T-cell (primary cell): ENCODE data around the gene MAP4K4. TPM values are rescaled to one million over a fixed set of nuclear protein-coding genes. Genes with fewer than 3 reads are reported as not detected.
"Not testable (repeated sequence)": the region's sequence is repeated elsewhere in the genome, so short reads cannot be mapped to it uniquely, and the experiment has no call there.

Experiments
- ATAC-seq, 4 experiments: fragments of 200-7000 bp in 3 of 4; fragments of 150-1000 bp in 1 of 4; cut with Tn5 transposase; replicated peaks in 1 of 4; 1 replicate in 3 of 4; 2 replicates in 1 of 4; pipeline ENCODE4 v1.10.0; 2021; ENCODE audit warnings: moderate library complexity in 3 of 4, mild to moderate bottlenecking in 2 of 4, moderate number of reproducible peaks in 1 of 4
- CTCF ChIA-PET, 2 donors: fragments of 300-600 bp; sonication (Branson Sonifier 250); formaldehyde crosslinking; loops; one replicate each; lab custom pipeline; 2022; ENCODE audit warnings: antibody characterized with exemption in 2 of 2; lab: Charles Lee
- POLR2A ChIA-PET, 2 donors: fragments of 300-600 bp; sonication (Branson Sonifier 250); formaldehyde crosslinking; loops; one replicate each; lab custom pipeline; 2022; ENCODE audit warnings: antibody characterized with exemption in 2 of 2; lab: Charles Lee
- DNase-seq, 35 experiments: peaks; one replicate each; pipeline versions ENCODE4 v3.0.0 to v3.0.0-alpha.2; 2013 to 2023
- H3K27ac ChIP-seq: one replicate; pipeline ENCODE4 v1.5.1; 2013; ENCODE audit warnings: low read length
- H3K27me3 ChIP-seq, 2 experiments: replicated peaks in 1 of 2; 1 replicate in 1 of 2; 2 replicates in 1 of 2; pipeline versions ENCODE4 v1.6.1 to v1.7.0; 2013; ENCODE audit warnings: low read length in 1 of 2, mixed read lengths in 1 of 2; ENCODE audit not compliant: control insufficient read depth in 2 of 2, insufficient read depth in 2 of 2; ENCODE audit errors: extremely low read depth in 1 of 2
- H3K36me3 ChIP-seq, 2 donors: 1 replicate in 1 of 2; 2 replicates in 1 of 2; pipeline versions ENCODE4 v1.6.1 to v1.7.0; 2013; ENCODE audit warnings: low read length in 1 of 2; ENCODE audit not compliant: control insufficient read depth in 2 of 2, insufficient read depth in 1 of 2; ENCODE audit errors: extremely low read depth in 1 of 2
- H3K4me1 ChIP-seq, 2 experiments: 1 replicate in 1 of 2; 2 replicates in 1 of 2; pipeline versions ENCODE4 v1.6.1 to v1.7.0; 2013; ENCODE audit warnings: low read length in 2 of 2, mixed read lengths in 1 of 2; ENCODE audit not compliant: insufficient read depth in 2 of 2, control insufficient read depth in 1 of 2; ENCODE audit errors: extremely low read depth in 1 of 2
- H3K4me3 ChIP-seq, 2 donors: 1 replicate in 1 of 2; 2 replicates in 1 of 2; pipeline versions ENCODE4 v1.5.1 to v1.7.0; 2013; ENCODE audit warnings: mild to moderate bottlenecking in 2 of 2, low read length in 1 of 2, moderate library complexity in 1 of 2; ENCODE audit not compliant: control insufficient read depth in 1 of 2; ENCODE audit errors: extremely low read depth in 1 of 2
- H3K9me3 ChIP-seq: 2 replicates; pipeline ENCODE4 v1.7.0; 2013
- H3K27ac Mint-ChIP-seq, 2 donors: one replicate each; pipeline ENCODE4 v1.8.0; 2020 to 2021; ENCODE audit warnings: mild to moderate bottlenecking in 2 of 2, mixed read lengths in 2 of 2
- H3K27me3 Mint-ChIP-seq, 2 donors: one replicate each; pipeline ENCODE4 v1.8.0; 2021 to 2022; ENCODE audit warnings: mixed read lengths in 2 of 2
- H3K36me3 Mint-ChIP-seq: one replicate; pipeline ENCODE4 v1.8.0; 2021; ENCODE audit warnings: mixed read lengths
- H3K4me1 Mint-ChIP-seq, 3 donors: one replicate each; pipeline ENCODE4 v1.8.0; 2020 to 2022; ENCODE audit warnings: mixed read lengths in 3 of 3, mild to moderate bottlenecking in 1 of 3
- H3K4me3 Mint-ChIP-seq, 3 donors: one replicate each; pipeline ENCODE4 v1.8.0; 2020 to 2022; ENCODE audit warnings: mild to moderate bottlenecking in 3 of 3, mixed read lengths in 3 of 3, moderate library complexity in 3 of 3
- H3K9me3 Mint-ChIP-seq, 3 donors: one replicate each; pipeline ENCODE4 v1.8.0; 2020 to 2022; ENCODE audit warnings: mixed read lengths in 3 of 3
- WGBS: methylation state at CpG from one replicate; pipeline ENCODE4 v1.1.5; 2013; ENCODE audit warnings: missing lambda C conversion rate; ENCODE audit not compliant: insufficient coverage; 5-methylcytosine and 5-hydroxymethylcytosine counted together
- total RNA-seq, 35 experiments: library from RNA in 6 of 35; stranded (reverse) in 6 of 35; fragments of 120-200 nt in 1 of 35; gene quantifications; one replicate each; pipeline versions ENCODE4 v1.2.1 to v1.2.4 and lab custom pipeline; 2013 to 2026

The MAP4K4 gene
- total RNA-seq, 5 donors from 2014 or later (not counting 1 experiment from before 2014, with no cell fraction given): 84.2 to 148 (median 93.2) TPM

- peak overlapping the region in 1 of 2 donors; percentile 6 for H3K27ac Mint-ChIP-seq
- CTCF ChIA-PET: interaction anchor here (0.6 to 1.2 kb wide), 4 partner anchors 23 to 106 kb away, joined by 3 to 5 read pairs (median 4); no protein-coding TSS in a partner anchor
- Histone ChIP-seq H3K4me3 (no peak overlapping the region), H3K36me3 (no peaks in the 10 kb centered on the region), H3K27me3 (no peaks in the 10 kb centered on the region), H3K4me1 (peaks cover 34 to 49% of the 10 kb centered on the region in 2 experiments), H3K27ac (no peak overlapping the region), H3K9me3 (no peaks in the 10 kb centered on the region)
- peaks cover 19% of the 10 kb centered on the region for H3K36me3 Mint-ChIP-seq
- peak overlapping the region in 1 of 3 donors; percentile 53 for H3K4me3 Mint-ChIP-seq
- POLR2A ChIA-PET: interaction anchor here (0.5 to 1.0 kb wide), 8 partner anchors 12 to 456 kb away, joined by 3 to 9 read pairs (median 6); no protein-coding TSS in a partner anchor
- no CpG with 5 or more reads among the region's 1 CpG for WGBS
- DNase-seq (no peak), ATAC-seq (peak in 1 of 4 experiments; percentile 44)
- H3K4me1 Mint-ChIP-seq: peaks cover 78 to 80% (median 79%) of the 10 kb centered on the region in 3 donors
- H3K27me3 Mint-ChIP-seq: no peaks in the 10 kb centered on the region
- no peaks in the 10 kb centered on the region for H3K9me3 Mint-ChIP-seq
Measured at GRCh38 chr2:101744832-101745231, 47.3 kb downstream of the MAP4K4 start.

- ChIA-PET POLR2A (interaction anchor here (0.5 to 1.0 kb wide), 5 partner anchors 14 to 92 kb away, joined by 4 to 6 read pairs (median 5); no protein-coding TSS in a partner anchor), CTCF (interaction anchor here (0.6 to 1.2 kb wide), 9 partner anchors 10 to 1681 kb away, joined by 3 to 9 read pairs (median 4); no protein-coding TSS in a partner anchor)
- Mint-ChIP-seq H3K27me3 (no peaks in the 10 kb centered on the region), H3K4me3 (peak overlapping the region in 1 of 3 donors; percentile 42), H3K4me1 (peaks cover 75 to 77% (median 76%) of the 10 kb centered on the region in 3 donors), H3K27ac (peak overlapping the region; percentile 47 to 70), H3K36me3 (peaks cover 19% of the 10 kb centered on the region), H3K9me3 (no peaks in the 10 kb centered on the region)
- no peak for DNase-seq
- H3K4me1 ChIP-seq: peaks cover 38 to 46% of the 10 kb centered on the region in 2 experiments
- no peaks in the 10 kb centered on the region for H3K27me3 ChIP-seq
- no peaks in the 10 kb centered on the region for H3K9me3 ChIP-seq
- no CpG with 5 or more reads among the region's 4 CpGs for WGBS
- ATAC-seq: no peak
- H3K36me3 ChIP-seq: no peaks in the 10 kb centered on the region
- no peak overlapping the region for H3K27ac ChIP-seq
- H3K4me3 ChIP-seq: no peak overlapping the region
Measured at GRCh38 chr2:101745711-101746694, 48.5 kb downstream of the MAP4K4 start.

GRCh38 chr2:101748000-101748399 is 50.5 kb downstream of the MAP4K4 start:
- POLR2A ChIA-PET: no interaction called here
- CTCF ChIA-PET: interaction anchor here in 1 of 2 donors (0.6 kb wide), 1 partner anchor 467 kb away, joined by 3 read pairs; no protein-coding TSS in a partner anchor
- H3K27me3 Mint-ChIP-seq: no peaks in the 10 kb centered on the region

GRCh38 chr2:101748462-101748861 is 51.0 kb downstream of the MAP4K4 start:
- ATAC-seq, H3K9me3 Mint-ChIP-seq, H3K27me3 ChIP-seq, H3K36me3 ChIP-seq, CTCF ChIA-PET, H3K27me3 Mint-ChIP-seq, H3K27ac ChIP-seq, H3K4me3 ChIP-seq, H3K9me3 ChIP-seq, POLR2A ChIA-PET, DNase-seq: not testable (repeated sequence)
- peak overlapping the region; percentile 19 to 66 for H3K27ac Mint-ChIP-seq
- peak overlapping the region in 1 of 3 donors; percentile 31 for H3K4me3 Mint-ChIP-seq
- H3K4me1 Mint-ChIP-seq: peaks cover 78 to 79% (median 79%) of the 10 kb centered on the region in 3 donors
- H3K4me1 ChIP-seq: peaks cover 25 to 46% of the 10 kb centered on the region in 2 experiments
- WGBS: no CpG with 5 or more reads among the region's 4 CpGs
- H3K36me3 Mint-ChIP-seq: peaks cover 14% of the 10 kb centered on the region

More at GRCh38 chr2:101748000-101748399, 50.5 kb downstream of the MAP4K4 start:
- Mint-ChIP-seq H3K9me3 (no peaks in the 10 kb centered on the region), H3K27ac (no peak overlapping the region), H3K4me1 (peaks cover 78 to 79% (median 79%) of the 10 kb centered on the region in 3 donors), H3K4me3 (peak overlapping the region in 1 of 3 donors; percentile 31), H3K36me3 (peaks cover 19% of the 10 kb centered on the region)
- no peaks in the 10 kb centered on the region for H3K27me3 ChIP-seq
- DNase-seq: no peak
- H3K4me1 ChIP-seq: peaks cover 27 to 47% of the 10 kb centered on the region in 2 experiments
- H3K27ac ChIP-seq: no peak overlapping the region
- no CpG with 5 or more reads among the region's 1 CpG for WGBS
- no peak overlapping the region for H3K4me3 ChIP-seq
- H3K36me3 ChIP-seq: no peaks in the 10 kb centered on the region
- no peaks in the 10 kb centered on the region for H3K9me3 ChIP-seq
- no peak for ATAC-seq

- Mint-ChIP-seq H3K36me3 (peaks cover 6% of the 10 kb centered on the region), H3K4me3 (no peak overlapping the region), H3K27ac (peak overlapping the region in 1 of 2 donors; percentile 53), H3K4me1 (peaks cover 79 to 80% (median 80%) of the 10 kb centered on the region in 3 donors), H3K9me3 (no peaks in the 10 kb centered on the region), H3K27me3 (no peaks in the 10 kb centered on the region)
- WGBS: no CpG with 5 or more reads among the region's 3 CpGs
- H3K9me3 ChIP-seq: no peaks in the 10 kb centered on the region
- CTCF ChIA-PET: no interaction called here
- H3K36me3 ChIP-seq: no peaks in the 10 kb centered on the region
- H3K4me3 ChIP-seq: no peak overlapping the region
- ATAC-seq: no peak
- H3K27ac ChIP-seq: no peak overlapping the region
- no peaks in the 10 kb centered on the region for H3K27me3 ChIP-seq
- peaks cover 24 to 37% of the 10 kb centered on the region in 2 experiments for H3K4me1 ChIP-seq
- POLR2A ChIA-PET: no interaction called here
- no peak for DNase-seq
Measured at GRCh38 chr2:101750688-101751087, 53.2 kb downstream of the MAP4K4 start.

- ChIA-PET POLR2A (interaction anchor here in 1 of 2 donors (0.6 kb wide), 1 partner anchor 10 kb away, joined by 3 read pairs; no protein-coding TSS in a partner anchor), CTCF (interaction anchor here in 1 of 2 donors (1.1 kb wide), 1 partner anchor 16 kb away, joined by 3 read pairs; no protein-coding TSS in a partner anchor)
- Histone ChIP-seq H3K4me3 (no peak overlapping the region), H3K36me3 (no peaks in the 10 kb centered on the region), H3K27me3 (no peaks in the 10 kb centered on the region), H3K4me1 (peaks cover 31 to 37% of the 10 kb centered on the region in 2 experiments), H3K27ac (no peak overlapping the region), H3K9me3 (no peaks in the 10 kb centered on the region)
- peak overlapping the region in 1 of 3 donors; percentile 45 for H3K4me3 Mint-ChIP-seq
- peaks cover 6% of the 10 kb centered on the region for H3K36me3 Mint-ChIP-seq
- no peaks in the 10 kb centered on the region for H3K27me3 Mint-ChIP-seq
- no peaks in the 10 kb centered on the region for H3K9me3 Mint-ChIP-seq
- ATAC-seq (peak in 2 of 4 experiments; percentile 24 to 27), DNase-seq (no peak)
- H3K4me1 Mint-ChIP-seq: peaks cover 79% of the 10 kb centered on the region in 3 donors
- H3K27ac Mint-ChIP-seq: peak overlapping the region in 1 of 2 donors; percentile 53
- WGBS: 100% methylated on average over 1 of the region's 2 CpGs
Measured at GRCh38 chr2:101751276-101751815, 53.8 kb downstream of the MAP4K4 start.
